ENCODE data around the gene TRAPPC3. TPM values are rescaled to one million over a fixed set of nuclear protein-coding genes. Genes with fewer than 3 reads are reported as not detected.

TRAPPC3 gene
- total RNA-seq, 1 experiment from 2014 or later = 52.7 TPM

- DNase-seq = no peak
- no peak overlapping the region for H2AFZ ChIP-seq (ENCODE audit: low read length)
- no peaks in the 10 kb centered on the region for H3K27me3 ChIP-seq (ENCODE audit: insufficient read depth, low read length)
- no peak overlapping the region for H3K27ac ChIP-seq (ENCODE audit: insufficient read length, low read depth, low read length)
- H2BK20ac ChIP-seq (ENCODE audit: low read depth, low read length, poor library complexity, severe bottlenecking) = no peak overlapping the region
- no peak overlapping the region for H3K23ac ChIP-seq (ENCODE audit: insufficient read length, low read depth, low read length)
- WGBS (ENCODE audit: extremely low coverage, insufficient read length, low lambda C conversion rate) = no CpG with 5 or more reads among the region's 6 CpGs
- no peaks in the 10 kb centered on the region for H3K79me2 ChIP-seq (ENCODE audit: insufficient read depth, low read length)
- no peak overlapping the region for H3K18ac ChIP-seq (ENCODE audit: insufficient read length, low read depth, low read length)
- no peak overlapping the region for H4K91ac ChIP-seq (ENCODE audit: insufficient read length, low read depth, low read length)
- H3K27me3 Mint-ChIP-seq (ENCODE audit: low read depth) = no peaks in the 10 kb centered on the region
- H3K4me3 Mint-ChIP-seq = no peak overlapping the region
- TF ChIP-seq CTCF (conservative IDR thresholded peaks at IDR 0.05) = no peak
- H3K23me2 ChIP-seq (ENCODE audit: insufficient read length, low read depth, low read length, poor library complexity, severe bottlenecking) = no peaks in the 10 kb centered on the region
- no peak overlapping the region for H4K5ac ChIP-seq (ENCODE audit: insufficient read length, low read depth, low read length)
- H3K4me1 Mint-ChIP-seq = peaks cover 16 to 19% of the 10 kb centered on the region in 2 experiments
- no peaks in the 10 kb centered on the region for H3K79me1 ChIP-seq (ENCODE audit: insufficient read depth, low read depth, low read length, poor library complexity, severe bottlenecking)
- no peak overlapping the region for H3T11ph ChIP-seq (ENCODE audit: low read length)
- H2BK120ac ChIP-seq (ENCODE audit: low read depth, low read length, poor library complexity, severe bottlenecking) = no peak overlapping the region
- H4K8ac ChIP-seq (replicated peaks; ENCODE audit: insufficient read length, low read depth, low read length) = no peak overlapping the region
- no peak overlapping the region for H3K4ac ChIP-seq (ENCODE audit: low read depth, low read length)
- H2AK5ac ChIP-seq (ENCODE audit: insufficient read length, low read length) = no peak overlapping the region
- H3K9me3 Mint-ChIP-seq = no peaks in the 10 kb centered on the region
- no peak overlapping the region for H2BK5ac ChIP-seq (ENCODE audit: insufficient read length, low read length)
- H3K9ac ChIP-seq (ENCODE audit: extremely low read depth, insufficient read length, low read length) = no peak overlapping the region
- no peak overlapping the region for H3K27ac Mint-ChIP-seq
- H3K9me3 ChIP-seq (ENCODE audit: control insufficient read depth, low read depth, low read length) = no peaks in the 10 kb centered on the region
- H3K4me2 ChIP-seq (ENCODE audit: insufficient read depth, insufficient read length, low read length) = no peak overlapping the region
- H3K4me1 ChIP-seq (ENCODE audit: insufficient read depth, low read length) = no peaks in the 10 kb centered on the region
- no peaks in the 10 kb centered on the region for H4K20me1 ChIP-seq (ENCODE audit: control insufficient read depth, insufficient read depth, insufficient read length)
- peaks cover 0 to 5% (median 0%) of the 10 kb centered on the region in 3 experiments; a peak in 1 of 7 replicates for H3K36me3 Mint-ChIP-seq (ENCODE audit: insufficient read depth in 1 of 3, low read depth in 3 of 3)
- H3K14ac ChIP-seq (ENCODE audit: insufficient read depth, low read length) = no peak overlapping the region
- no peak overlapping the region for H2BK15ac ChIP-seq (ENCODE audit: low read depth, low read length)
- no peak overlapping the region for H3K56ac ChIP-seq (ENCODE audit: insufficient read length, low read depth, low read length)
- H2BK12ac ChIP-seq (ENCODE audit: insufficient read length, low read depth, low read length) = no peak overlapping the region
Measured at GRCh38 chr1:36100376-36100775, 48.9 kb downstream of the TRAPPC3 start.
